Left hindlimb (tissue), 1 donor: ENCODE measurements around the gene LAMA5.

Source experiments
- DNase-seq: peaks from one replicate; pipeline ENCODE4 v3.0.0-alpha.2; 2018

The LAMA5 gene

DNA sequence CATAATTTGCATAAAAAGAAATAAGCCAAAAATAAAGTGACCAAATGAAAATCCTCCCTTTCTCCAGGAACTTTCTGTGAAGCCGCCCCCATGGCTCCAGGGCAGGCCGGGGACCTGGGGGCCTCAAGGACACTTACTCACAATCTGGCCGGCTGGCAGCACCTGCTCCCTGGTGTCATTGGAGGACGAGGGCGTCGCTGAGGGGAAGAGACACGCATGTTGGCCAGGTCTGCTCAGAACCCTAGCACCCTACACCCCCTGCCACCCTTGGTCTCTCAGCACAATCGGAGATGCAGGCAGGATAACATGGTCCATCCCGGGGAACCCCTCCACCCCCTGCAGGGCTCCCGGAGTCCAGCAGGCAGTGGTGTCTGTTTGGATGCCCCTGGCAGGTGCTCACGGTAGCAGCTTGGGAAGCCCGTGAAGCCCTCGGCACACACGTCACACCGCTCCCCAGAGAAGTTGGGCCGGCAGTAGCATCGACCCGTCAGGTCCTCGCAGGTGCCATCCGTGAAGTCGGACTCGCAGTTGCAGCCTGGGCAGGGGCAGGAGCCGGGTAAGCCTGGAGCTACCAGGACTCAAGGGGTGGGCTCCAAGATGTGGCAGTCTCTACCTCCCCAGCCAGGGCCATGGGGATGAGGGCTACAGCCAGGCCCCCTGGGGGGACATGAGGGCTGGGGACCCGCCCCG is 21.3 kb downstream of the LAMA5 start:
- peak; percentile 23 for DNase-seq

DNA sequence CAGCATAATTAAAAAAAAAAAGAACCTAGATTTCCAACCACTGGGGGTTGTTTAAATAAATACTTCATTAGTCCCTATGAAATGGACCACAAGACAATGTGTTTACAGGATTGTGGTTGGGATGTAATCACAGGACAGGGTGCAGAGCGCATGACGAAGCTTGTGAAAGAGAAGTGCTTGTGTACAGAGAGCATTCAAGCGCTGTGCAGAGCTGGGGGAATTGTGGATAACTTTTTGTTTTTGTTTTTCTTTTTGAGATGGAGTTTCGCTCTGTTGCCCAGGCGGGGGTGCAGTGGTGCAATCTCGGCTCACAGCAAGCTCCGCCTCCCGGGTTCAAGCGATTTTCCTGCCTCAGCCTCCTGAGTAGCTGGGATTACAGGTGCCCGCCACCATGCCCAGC is 22.3 kb downstream of the LAMA5 start:
- DNase-seq = no peak

DNA sequence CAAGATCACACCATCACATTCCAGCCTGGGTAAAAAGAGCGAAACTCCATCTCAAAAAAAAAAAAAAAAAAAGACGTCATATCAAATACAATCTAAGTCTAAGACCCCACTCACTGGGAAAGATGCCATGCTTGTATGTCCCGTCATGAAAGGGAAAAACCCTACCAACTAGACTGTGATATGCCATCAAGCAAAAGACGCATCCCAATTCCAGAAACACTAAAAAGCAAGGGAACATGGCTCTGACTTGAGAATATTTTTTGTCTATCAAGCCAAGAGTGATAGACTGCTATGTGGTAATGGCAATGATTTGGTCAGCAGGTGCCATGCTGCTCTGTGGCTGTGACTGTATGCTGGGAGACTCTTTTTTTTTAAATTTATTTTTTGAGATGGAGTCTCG is 23.0 kb downstream of the LAMA5 start:
- DNase-seq = no peak

DNA sequence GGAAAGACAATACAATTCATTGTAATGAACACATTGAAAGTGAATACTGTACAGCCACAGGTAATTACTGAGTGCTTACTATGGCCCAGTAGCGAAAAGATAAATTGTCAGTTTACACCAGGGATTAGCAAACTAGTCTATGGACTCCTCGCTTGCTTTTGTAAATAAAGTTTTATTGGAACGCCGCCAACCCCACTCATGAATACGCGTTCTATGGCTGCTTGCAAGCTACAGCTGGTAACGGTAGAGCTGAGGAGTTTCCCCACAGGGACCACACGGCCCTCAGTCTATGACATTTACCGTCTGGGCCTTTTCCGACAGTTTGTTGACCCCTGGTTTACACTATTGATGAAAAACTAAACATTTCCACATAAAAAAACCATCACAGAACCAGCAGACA is 24.2 kb downstream of the LAMA5 start:
- no peak for DNase-seq

DNA sequence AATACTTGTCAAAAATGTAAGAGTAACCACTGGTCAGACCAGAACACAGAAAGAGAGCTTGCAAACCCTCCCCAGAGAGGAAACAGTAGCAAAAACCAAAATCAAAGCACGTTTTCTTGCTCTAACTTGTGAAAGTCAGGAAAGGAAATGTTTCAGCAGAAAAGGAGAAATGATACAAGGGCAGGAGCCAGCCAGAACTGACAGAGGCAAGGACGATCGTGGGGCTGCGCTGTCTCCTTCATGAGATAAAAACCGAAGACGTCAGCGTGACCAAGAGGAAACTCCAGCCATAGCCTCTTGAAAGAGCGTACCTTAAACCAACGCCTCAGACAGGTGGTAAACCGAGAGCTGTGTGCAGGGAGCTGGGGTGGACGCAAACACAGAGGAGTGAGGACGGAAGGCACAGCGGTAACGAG is 27.5 kb downstream of the LAMA5 start:
- no peak for DNase-seq

DNA sequence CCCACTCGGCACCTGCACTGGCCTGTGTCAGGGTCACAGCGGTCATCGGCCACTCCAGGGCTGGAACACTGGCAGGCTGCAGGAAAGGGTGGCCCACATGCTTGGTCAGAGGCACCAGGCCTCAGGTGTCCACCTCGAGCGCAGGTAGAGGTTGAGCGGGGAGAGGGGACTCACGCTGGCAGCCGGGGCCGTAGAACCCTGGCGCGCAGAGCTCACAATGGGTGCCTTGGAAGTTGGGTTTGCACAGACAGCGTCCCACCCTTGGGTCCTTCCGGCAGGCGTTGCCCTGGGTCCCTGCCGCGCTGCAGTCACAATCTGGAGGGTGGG is 28.9 kb downstream of the LAMA5 start:
- peak; percentile 13 for DNase-seq

DNA sequence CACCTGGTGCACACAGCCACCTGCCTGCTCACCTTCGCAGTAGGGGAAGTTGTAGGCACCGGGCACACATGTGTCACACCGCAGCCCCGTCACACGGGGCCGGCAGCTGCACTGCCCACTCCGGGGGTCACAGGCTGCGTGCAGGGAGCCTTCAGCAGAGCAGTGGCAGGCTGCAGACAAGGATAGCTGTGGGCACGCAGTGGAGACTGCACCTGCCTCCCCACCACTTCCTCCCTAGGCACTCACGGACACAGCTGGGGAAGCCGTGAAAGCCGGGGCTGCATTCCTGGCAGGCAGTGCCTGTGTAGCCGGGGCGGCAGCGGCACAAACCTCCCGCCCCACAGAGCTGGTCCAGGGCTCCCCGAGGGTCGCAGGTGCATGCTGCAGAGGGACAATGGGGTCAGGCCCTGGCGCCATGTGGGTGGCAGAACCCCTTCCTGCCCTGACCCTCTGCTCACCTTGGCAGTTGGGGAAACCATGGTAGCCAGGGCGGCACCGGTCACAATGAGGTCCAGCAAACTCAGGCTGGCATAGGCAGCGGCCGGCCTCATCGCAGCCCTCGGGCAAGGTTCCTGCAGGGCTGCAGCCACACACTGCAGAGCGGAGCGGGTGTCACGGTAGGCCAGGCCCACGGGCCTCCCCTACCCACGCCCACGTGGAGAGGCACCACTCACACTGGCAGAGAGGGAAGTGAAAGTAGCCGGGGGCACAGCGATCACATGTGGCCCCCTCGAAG is 29.4 kb downstream of the LAMA5 start:
- DNase-seq = peak; percentile 12

DNA sequence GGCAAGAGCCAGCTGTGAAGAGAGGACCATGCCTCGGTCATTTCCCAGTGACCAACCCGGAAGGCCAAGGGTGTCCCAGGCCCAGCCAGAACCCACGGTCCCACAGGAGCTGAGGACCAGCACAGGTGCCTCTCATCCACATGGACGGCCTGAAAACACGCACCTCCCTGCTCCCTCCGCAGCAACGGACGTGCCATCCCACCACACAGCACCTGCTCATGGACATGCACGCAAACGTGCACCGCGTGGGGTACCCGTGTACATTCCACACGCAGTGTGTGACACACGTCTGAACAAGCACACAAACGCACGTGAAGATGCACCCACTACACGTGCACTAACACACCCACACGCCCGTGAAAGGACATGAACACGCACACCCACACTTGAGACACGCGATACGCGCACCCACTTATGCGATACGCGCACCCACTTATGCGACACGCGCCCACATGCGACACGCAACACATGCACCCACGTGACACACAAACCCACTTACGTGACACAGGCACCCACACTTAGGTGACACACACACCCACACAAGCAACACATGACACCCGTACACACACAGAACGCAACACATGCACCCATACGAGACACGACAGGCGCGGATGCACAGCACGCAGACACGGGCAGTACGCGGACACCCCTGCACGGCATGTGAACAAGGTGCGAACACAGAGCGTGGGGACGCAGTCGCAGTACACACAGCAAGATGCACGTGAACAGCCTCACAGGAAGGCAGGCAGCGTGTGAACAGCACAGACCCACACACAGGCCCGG is 30.1 kb downstream of the LAMA5 start:
- peak; percentile 8 for DNase-seq

DNA sequence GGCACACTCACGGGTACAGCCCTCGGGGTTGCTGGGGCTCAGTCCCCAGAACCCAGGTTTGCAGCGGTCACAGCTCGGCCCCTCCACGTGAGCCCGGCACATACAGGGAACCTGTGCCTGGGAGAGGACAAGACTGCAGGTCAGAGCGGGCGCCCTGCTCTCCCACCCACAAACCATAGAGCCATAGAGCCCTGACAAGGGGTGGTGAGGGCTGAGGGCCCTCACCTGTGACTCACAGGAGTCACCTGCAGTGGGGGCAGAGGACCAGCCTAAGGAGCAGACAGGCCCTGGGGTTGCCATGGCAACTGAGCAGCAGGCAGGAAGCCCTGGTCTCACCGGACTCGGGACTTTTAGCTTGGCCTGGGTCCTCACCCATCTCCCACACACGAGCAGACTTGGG is 30.8 kb downstream of the LAMA5 start:
- no peak for DNase-seq

DNA sequence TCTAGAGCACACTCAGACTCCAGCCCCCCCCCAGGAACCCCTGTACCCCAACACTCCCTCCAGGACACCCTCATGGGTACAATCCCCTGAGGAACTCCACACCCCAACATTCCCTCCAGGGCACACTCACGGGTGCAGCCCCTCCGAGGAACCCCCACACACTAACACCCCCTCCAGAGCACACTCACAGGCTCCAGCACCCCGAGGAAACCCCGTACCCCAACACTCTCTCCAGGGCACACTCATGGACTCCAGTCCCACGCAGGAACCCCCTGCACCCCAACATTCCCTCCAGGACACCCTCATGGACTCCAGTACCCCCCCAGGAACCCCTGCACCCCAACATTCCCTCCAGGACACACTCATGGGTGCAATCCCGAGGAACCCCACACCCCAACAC is 31.6 kb downstream of the LAMA5 start:
- no peak for DNase-seq

DNA sequence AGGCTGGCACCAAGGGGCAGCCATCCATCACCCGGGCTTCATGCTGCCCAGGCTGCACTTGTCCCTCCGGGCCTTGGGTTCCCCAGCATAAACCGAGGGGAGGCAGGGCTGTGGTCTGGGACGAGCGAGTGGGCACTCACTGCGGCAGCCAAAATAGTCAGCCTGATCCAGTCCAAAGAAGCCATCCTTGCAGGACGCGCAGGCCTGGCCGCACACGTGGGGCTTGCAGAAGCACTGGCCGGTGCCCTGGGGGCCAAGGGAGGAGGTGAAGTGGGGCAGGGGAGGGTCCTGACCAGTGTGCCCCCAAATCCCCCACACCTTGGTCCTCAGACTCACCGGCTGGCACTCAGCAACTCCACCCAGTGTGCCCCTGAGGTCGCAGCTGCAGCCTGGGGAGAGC is 32.2 kb downstream of the LAMA5 start:
- no peak for DNase-seq

DNA sequence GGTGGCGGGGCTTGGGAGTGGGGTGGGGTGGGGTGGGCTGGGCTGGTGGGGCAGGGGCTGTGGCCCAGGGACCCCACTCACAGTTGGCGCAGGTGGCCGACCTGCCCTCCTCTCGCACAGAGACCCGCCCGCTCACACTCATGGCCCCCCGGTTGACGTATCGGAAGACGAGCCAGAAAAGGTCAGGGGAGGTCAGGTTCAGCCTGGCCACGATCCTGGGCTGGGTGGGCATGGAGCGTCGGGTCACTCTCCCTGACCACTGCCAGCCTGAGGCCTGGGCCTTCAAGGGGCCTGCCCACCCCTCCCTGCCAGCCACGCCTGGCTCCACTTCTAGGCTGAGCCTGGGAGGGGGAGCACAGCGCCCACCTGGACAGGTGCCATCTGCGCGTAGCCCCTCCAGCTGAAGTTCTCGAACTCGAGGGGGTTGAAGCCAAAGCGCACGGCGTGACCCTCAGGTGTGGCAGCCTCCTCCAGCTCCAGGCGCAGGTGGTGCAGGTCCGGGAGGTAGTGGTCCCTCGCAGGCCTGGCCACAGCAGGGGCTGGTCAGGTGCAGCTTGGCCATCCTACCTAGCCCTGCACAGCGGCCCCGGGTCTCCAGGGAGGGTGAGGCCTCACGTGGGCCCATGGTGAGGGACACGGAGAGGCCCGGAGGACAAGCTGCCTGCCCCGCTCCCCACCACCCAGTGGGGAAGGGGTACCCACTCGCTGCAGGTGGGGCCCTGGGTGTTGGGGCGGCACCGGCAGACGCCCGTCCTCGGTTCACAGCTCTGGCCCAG is 33.1 kb downstream of the LAMA5 start:
- peak; percentile 31 for DNase-seq

DNA sequence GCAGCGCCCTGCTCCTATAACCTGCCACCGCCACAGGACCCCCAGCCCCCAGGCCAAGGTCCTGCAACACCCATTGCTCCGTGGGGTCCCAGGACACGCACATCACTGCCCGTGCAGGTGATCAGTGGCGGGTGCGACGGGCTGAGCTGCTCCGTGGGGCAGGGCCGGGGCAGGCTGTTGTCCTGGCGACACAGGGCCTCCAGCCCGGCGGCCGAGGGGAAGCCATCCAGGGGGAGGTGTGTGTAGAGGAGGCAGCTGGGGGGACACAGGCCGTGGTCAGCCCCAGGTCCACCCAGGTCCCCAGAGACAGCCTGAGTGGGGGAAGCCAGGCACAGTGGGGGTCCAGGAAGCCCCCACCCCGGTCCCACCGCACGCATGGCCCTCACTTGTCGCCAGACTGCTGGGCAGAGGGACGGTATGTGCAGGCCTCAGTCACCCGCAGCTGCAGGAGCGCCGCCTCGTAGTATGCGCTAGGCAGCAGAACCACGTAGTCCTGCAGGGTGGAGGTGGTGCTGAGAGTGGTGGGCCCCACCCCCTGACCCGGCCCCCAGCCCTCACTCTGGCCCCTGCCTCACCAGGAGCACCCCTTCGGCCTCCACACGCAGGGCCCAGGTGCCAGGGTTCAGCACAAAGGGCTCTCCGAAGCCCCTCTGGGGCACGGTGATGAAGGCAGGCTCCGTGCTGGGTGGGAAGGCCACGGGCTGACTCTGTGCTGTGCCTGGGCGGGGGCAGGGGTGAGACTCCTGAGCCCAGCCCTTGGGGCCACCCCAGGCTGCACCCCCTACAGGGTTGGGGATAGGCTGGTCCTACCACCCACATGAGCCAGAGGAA is 33.9 kb downstream of the LAMA5 start:
- peak; percentile 20 for DNase-seq

DNA sequence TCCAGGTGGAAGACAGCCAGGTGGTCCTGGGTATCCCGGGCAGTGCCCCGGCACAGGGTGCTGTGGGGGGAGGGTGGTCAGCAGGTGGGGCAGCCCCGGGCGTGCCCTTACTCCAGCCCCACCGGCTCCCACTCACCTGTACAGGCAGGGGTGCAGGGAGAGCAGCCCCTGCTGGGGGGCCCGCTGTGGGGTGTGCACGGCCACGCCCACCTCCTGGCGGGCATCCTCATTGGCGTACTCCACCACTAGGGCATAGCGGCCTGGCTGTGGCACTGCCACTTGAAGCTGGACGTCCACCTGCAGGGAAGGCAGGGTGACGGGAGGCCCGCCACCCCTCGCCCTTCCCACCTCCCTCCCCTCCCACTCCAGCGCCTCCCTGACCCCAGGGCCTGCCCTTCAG is 34.7 kb downstream of the LAMA5 start:
- DNase-seq = peak; percentile 19

DNA sequence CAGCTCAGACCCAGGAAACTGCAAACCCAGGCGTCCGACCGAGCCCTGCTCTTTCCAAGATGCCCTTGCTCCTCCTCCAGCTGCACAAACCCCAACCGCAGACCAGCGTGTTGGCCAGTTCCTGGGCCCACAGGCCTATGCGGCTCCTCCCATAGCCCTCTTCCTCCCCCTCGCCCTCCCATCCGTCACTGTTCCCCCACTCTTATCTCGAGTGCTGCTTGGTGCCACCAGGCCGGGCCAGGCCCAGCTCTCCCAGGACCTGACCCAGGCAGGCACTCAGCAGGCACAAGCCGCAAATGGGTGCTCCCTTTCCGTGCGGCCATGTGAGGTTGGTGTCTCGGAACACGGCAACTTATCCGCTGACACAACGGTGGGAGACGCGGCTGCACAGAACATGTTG is 35.8 kb downstream of the LAMA5 start:
- peak; percentile 17 for DNase-seq

DNA sequence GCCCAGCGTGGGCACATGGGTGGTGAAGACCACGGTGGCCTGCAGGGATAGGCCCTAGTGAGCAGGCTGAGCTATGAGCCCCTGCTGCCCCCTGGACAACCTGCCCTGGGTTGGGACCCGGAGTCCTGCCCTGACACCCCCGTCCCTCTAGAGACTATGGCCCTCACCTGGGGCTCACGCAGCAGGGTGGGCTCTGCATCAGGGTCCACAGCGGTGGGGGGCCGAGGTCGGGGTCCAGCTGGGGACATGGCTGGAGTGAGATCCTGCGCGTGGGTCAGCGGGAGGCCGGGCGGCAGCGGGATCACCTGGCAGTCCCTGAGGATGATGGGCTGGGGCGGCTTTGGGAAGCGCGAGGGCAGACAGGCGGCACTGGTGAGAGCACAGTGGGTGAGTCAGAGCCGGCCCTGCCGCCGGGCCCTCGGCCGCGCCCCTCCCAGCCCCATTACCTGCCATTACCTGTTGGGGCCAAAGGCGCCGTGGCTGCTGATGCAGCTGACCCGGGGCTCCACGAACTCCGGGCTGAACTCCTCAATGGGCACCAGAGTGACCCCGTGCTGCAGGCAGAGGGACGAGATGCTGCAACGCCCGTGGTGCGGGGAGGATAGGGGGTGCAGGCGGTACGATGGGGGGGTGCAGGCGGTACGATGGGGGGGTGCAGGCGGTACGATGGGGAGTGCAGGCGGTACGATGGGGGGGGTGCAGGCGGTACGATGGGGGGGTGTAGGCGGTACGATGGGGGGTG is 36.4 kb downstream of the LAMA5 start:
- peak; percentile 17 for DNase-seq

DNA sequence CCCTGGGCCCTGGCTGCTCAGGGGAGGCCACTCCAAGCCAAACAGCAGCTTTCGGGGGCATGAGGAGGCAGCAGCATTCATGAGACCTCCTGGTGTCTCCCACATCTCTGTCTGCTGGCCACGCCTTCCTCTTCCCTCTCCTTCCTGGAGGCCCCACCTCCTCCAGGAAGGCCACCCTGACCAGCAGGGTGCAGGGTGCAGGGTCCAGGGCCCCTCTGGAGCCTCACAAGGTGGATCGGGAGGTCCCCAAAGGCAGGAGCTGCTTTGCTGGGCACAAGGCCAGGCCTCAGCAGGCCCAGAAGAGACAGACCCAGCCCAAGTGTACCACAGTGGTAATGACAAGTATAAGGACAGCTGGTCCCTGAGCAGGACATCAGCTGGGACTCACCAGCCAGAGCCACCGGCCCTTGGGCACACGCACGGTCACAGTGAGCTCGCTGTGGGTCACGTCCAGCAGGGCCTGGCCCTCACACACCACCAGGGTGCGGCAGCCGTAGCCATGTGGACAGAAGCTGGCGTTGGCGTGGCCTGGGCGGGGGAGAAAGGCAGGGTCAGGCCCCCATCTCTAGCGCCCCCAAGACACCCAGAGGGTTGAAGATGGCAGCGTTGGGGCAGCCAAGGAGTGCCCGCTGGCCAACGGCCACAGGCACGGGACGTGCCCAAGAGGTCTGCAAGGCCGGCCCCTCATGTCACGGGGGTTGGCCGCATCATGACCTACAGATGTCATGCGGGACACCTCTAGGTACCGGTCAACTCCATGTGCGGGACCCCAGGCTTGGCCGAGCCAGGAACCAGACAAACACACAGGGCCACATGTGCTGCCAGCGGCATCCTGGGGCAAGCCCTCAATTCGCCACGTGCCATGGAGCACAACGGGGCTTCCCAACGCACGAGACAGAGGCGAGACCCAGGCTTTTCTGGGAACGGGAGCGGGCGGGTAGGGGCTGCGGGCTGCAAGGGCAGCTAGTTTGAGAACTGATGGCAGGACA is 37.4 kb downstream of the LAMA5 start:
- DNase-seq = no peak

DNA sequence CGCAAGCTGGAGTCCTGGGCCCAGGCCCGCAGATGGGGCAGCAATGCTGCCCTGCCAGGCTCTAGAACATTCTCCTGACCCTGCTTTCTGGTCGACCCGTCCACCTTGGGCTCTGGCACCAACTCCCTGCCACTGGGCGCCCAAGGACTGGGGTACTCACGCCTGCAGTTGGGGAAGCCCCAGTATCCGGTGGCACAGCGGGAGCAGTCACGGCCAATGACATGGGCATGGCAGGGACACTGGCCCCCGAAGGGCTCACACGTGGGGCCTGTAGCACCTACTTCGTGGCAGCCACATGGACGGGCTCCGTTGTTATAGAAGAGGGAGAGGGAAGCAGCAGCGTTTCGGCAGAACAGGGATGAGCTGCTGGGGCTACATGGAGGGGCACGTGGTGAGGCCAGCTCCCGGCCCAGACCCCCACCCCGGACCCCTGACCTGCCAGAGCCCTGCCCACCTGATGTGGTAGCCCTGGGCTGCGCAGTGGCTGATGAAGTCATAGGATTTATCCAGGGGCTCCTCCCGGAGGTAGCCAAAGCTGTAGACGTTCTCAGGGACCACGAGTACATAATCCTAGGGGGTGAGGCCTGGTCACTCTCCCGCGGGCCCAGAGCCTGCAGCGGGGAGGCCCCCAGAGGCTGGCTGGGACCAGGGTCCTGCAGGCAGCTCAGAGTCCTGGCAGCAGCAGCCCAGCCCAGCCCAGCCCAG is 38.3 kb downstream of the LAMA5 start:
- no peak for DNase-seq

DNA sequence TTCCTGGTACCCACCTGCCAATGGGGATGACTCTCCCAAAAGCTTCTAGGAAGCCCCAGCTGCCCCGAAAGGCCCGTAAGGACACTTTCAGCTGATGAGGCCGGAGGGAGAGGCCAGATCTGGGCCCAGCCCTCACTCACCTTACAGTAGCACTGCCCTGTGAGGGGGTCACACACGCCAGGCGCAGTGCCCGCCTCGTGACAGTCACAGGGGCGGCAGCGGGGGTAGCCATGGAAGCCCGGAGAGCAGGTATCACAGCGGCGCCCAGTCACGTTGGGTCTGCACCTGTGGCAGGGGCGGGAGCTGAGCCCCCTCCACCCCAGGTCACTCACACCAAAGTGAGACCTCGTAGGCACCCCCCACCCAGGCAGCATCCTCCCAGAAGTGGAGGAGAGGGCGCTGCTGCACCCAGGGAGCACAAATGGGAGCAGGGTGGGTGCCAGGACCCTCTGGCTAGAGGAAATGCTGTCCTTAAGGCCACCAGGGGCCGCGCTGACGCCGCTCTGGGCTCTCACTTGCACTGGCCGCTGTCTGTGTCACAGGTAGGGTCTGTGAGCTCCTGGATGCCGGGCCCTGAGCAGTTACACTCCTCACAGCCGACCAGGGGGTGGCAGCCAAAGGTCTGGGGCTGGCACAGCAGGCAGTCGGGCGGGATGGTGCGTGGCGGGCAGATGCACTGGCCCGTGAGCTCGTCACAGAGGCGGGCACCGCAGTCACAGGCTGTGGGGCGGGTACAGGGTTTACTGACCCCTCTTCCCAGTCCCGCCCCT is 39.2 kb downstream of the LAMA5 start:
- no peak for DNase-seq
